HepG2 (cell line): ENCODE results near the gene MEF2A. TPM values are rescaled to one million over a fixed set of nuclear protein-coding genes. Genes with fewer than 3 reads are reported as not detected.

ENCODE experiments used
- ATAC-seq: fragments of 200-7000 bp; cut with Tn5 transposase; 3 replicates; pipeline ENCODE4 v1.9.1; 2020; ENCODE audit warnings: mild to moderate bottlenecking, moderate library complexity
- BruUV-seq: library from RNA; stranded (reverse); fragments of 400-500 nt; replicated peaks from 2 replicates; lab custom pipeline; 2021; lab: Mats Ljungman, UMichigan
- CTCF ChIA-PET: fragments of 300-600 bp; formaldehyde crosslinking; extraction: SDS; loops from one replicate; lab custom pipeline; 2021; ENCODE audit warnings: low total read pairs, inconsistent platforms, low intra/inter-chr PET ratio; lab: Yijun Ruan, JAX
- POLR2A ChIA-PET: fragments of 350-600 bp; sonication (Branson Sonifier 250); formaldehyde crosslinking; loops from one replicate; lab custom pipeline; 2020; ENCODE audit warnings: antibody characterized with exemption, inconsistent platforms; lab: Yijun Ruan, JAX
- DNase-seq: peaks from one replicate; pipeline ENCODE4 v3.0.0-alpha.2; 2015; ENCODE audit warnings: low spot score
- FAIRE-seq: peaks from 3 replicates; lab custom pipeline; 2011; peaks lifted over from hg19 to GRCh38; lab: Jason Lieb, UNC
- H2AFZ ChIP-seq: one replicate; pipeline ENCODE4 v1.6.1; 2011; ENCODE audit warnings: low read length, inconsistent platforms
- H3K27ac ChIP-seq: fragments of 300-600 bp; 3 replicates; pipeline ENCODE4 v1.8.0; 2011; ENCODE audit warnings: mixed run types, mild to moderate bottlenecking, mixed read lengths, low read length, inconsistent platforms; ENCODE audit not compliant: insufficient read depth; ENCODE audit errors: extremely low read length
- H3K27me3 ChIP-seq, 2 experiments: fragments of 200-600 bp in 1 of 2; 2 replicates in 1 of 2; 3 replicates in 1 of 2; pipeline versions ENCODE4 v1.6.0 to v1.8.0; 2011; ENCODE audit warnings: low read length in 2 of 2, mild to moderate bottlenecking in 2 of 2, moderate library complexity in 2 of 2, inconsistent platforms in 1 of 2; ENCODE audit not compliant: insufficient read depth in 2 of 2, control insufficient read depth in 1 of 2
- H3K36me3 ChIP-seq, 2 experiments: fragments of 200-600 bp in 1 of 2; replicated peaks in 1 of 2; 2 replicates in 1 of 2; 3 replicates in 1 of 2; pipeline versions ENCODE4 v1.5.1 to v1.8.0; 2011; ENCODE audit warnings: low read length in 2 of 2, inconsistent platforms in 1 of 2; ENCODE audit not compliant: insufficient read depth in 2 of 2, control insufficient read depth in 1 of 2
- H3K4me1 ChIP-seq: 2 replicates; pipeline ENCODE4 v1.5.1; 2012; ENCODE audit warnings: low read length, inconsistent platforms; ENCODE audit not compliant: insufficient read depth
- H3K4me2 ChIP-seq: 2 replicates; pipeline ENCODE4 v1.6.0; 2011; ENCODE audit warnings: low read depth, low read length, inconsistent platforms
- H3K4me3 ChIP-seq, 3 experiments: fragments of 200-600 bp in 1 of 3; sonication (generic), shearing (Covaris generic) in 1 of 3; replicated peaks in 1 of 3; 2 replicates each; pipeline ENCODE4 v1.5.1; 2011 to 2016; ENCODE audit warnings: low read length in 3 of 3, inconsistent platforms in 2 of 3, low read depth in 2 of 3, mild to moderate bottlenecking in 2 of 3, control low read depth in 1 of 3, mixed read lengths in 1 of 3; ENCODE audit not compliant: insufficient read depth in 1 of 3
- H3K79me2 ChIP-seq: one replicate; pipeline ENCODE4 v1.6.1; 2011; ENCODE audit warnings: low read length, inconsistent platforms; ENCODE audit not compliant: insufficient read depth
- H3K9ac ChIP-seq: 2 replicates; pipeline ENCODE4 v1.6.0; 2011; ENCODE audit warnings: mild to moderate bottlenecking, low read depth, low read length, inconsistent platforms; ENCODE audit not compliant: insufficient read depth
- H3K9me3 ChIP-seq: 2 replicates; pipeline ENCODE4 v1.5.1; 2012; ENCODE audit warnings: mild to moderate bottlenecking, low read length
- H4K20me1 ChIP-seq: 2 replicates; pipeline ENCODE4 v1.6.0; 2011; ENCODE audit warnings: inconsistent platforms, mild to moderate bottlenecking, low read length, moderate library complexity; ENCODE audit not compliant: insufficient read depth
- ARNT ChIP-seq: fragments of 450-650 bp; IDR thresholded peaks from 2 replicates; pipeline ENCODE4 v1.6.1; 2017
- MYNN ChIP-seq: sonication (generic); formaldehyde crosslinking; IDR thresholded peaks from 2 replicates; pipeline ENCODE4 v1.4.0; 2020; ENCODE audit warnings: mild to moderate bottlenecking, low read depth, missing genetic modification reagents
- NPAS2 ChIP-seq: sonication (generic); formaldehyde crosslinking; IDR thresholded peaks from 2 replicates; pipeline ENCODE4 v1.8.0; 2022; ENCODE audit warnings: mild to moderate bottlenecking, missing genetic modification reagents, borderline replicate concordance
- SOX6 ChIP-seq, 2 experiments: fragments of 450-650 bp in 1 of 2; sonication (generic) in 1 of 2; formaldehyde crosslinking in 1 of 2; IDR thresholded peaks; 2 replicates each; pipeline versions ENCODE4 v1.4.0 to v1.6.1; 2017 to 2020; ENCODE audit warnings: antibody characterized with exemption in 1 of 2, mild to moderate bottlenecking in 1 of 2, missing genetic modification reagents in 1 of 2
- TAF1 ChIP-seq: sonication (generic); formaldehyde crosslinking; IDR thresholded peaks from 2 replicates; pipeline ENCODE4 v1.4.0; 2020; ENCODE audit warnings: missing genetic modification reagents
- ZBTB20 ChIP-seq: sonication (generic); formaldehyde crosslinking; IDR thresholded peaks from 2 replicates; pipeline ENCODE4 v1.8.1; 2023; ENCODE audit warnings: missing genetic modification reagents, low read depth, mild to moderate bottlenecking, borderline replicate concordance
- ZFP41 ChIP-seq: sonication (generic); formaldehyde crosslinking; IDR thresholded peaks from 2 replicates; pipeline ENCODE4 v1.4.0; 2020; ENCODE audit warnings: mild to moderate bottlenecking, missing genetic modification reagents, borderline replicate concordance
- ZNF326 ChIP-seq: sonication (generic); formaldehyde crosslinking; IDR thresholded peaks from 2 replicates; pipeline ENCODE4 v1.4.0; 2020; ENCODE audit warnings: missing genetic modification reagents, borderline replicate concordance
- ZNF839 ChIP-seq: sonication (generic); formaldehyde crosslinking; IDR thresholded peaks from 2 replicates; pipeline ENCODE4 v1.4.0; 2020; ENCODE audit warnings: missing genetic modification reagents, mild to moderate bottlenecking, borderline replicate concordance
- ZNF891 ChIP-seq: sonication (generic); formaldehyde crosslinking; IDR thresholded peaks from 2 replicates; pipeline ENCODE4 v1.5.0; 2020; ENCODE audit warnings: mild to moderate bottlenecking, missing genetic modification reagents
- WGBS: methylation state at CpG from one replicate; pipeline ENCODE4 v1.1.6; 2017; ENCODE audit warnings: low lambda C conversion rate; 5-methylcytosine and 5-hydroxymethylcytosine counted together
- in situ Hi-C: cut with HindIII; loops from 2 replicates; pipeline ENCODE4 v1.10.0; 2017; ENCODE audit warnings: low pct_unique_long_range_greater_than_20kb; ENCODE audit not compliant: extremely low pct_ligation_motif_present
- intact Hi-C: fragments of 100-400 bp; cut with micrococcal nuclease; formaldehyde crosslinking; loops from one replicate; pipeline ENCODE4 v1.10.0; 2022; ENCODE audit not compliant: unreplicated experiment
- polyA plus RNA-seq, 8 experiments: library from polyadenylated mRNA; depleted of rRNA in 3 of 8; stranded (reverse) in 7 of 8; unstranded in 1 of 8; fragments of >200 nt; fragmentation: Illumina TruSeq in 4 of 8; extraction: Trizol in 4 of 8; gene quantifications; 2 replicates each; pipeline versions ENCODE4 v1.2.1 to v1.2.3, GENCODE V29; 2011 to 2016; ENCODE audit warnings: low read depth in 4 of 8, missing spikeins in 1 of 8, mixed read lengths in 1 of 8; ENCODE audit not compliant: insufficient read depth in 1 of 8
- total RNA-seq, 5 experiments: library from RNA; depleted of rRNA; stranded (reverse); fragments of >200 nt; fragmentation: Illumina TruSeq; extraction: Trizol; gene quantifications; 2 replicates each; pipeline ENCODE4 v1.2.3, GENCODE V29; 2016; ENCODE audit warnings: low read depth in 1 of 5
- TF ChIP-seq, protein P1 (sequence below): sonication (generic); formaldehyde crosslinking; IDR thresholded peaks from 2 replicates; pipeline ENCODE4 v1.5.1; 2020; ENCODE audit warnings: missing genetic modification reagents, mild to moderate bottlenecking, borderline replicate concordance
- TF ChIP-seq, protein P2 (sequence below): sonication (generic); formaldehyde crosslinking; IDR thresholded peaks from 2 replicates; pipeline ENCODE4 v1.4.0; 2020; ENCODE audit warnings: missing genetic modification reagents
- TF ChIP-seq, protein P3 (sequence below): sonication (generic); formaldehyde crosslinking; IDR thresholded peaks from 2 replicates; pipeline ENCODE4 v1.9.0; 2021; ENCODE audit warnings: missing genetic modification reagents, mild to moderate bottlenecking, borderline replicate concordance

MEF2A gene
- total and polyA plus RNA-seq, 2 of the 13 experiments (the other 11 are each of a cell fraction or from before 2014, with no cell fraction given): 15.2 to 24.4 TPM

DNA sequence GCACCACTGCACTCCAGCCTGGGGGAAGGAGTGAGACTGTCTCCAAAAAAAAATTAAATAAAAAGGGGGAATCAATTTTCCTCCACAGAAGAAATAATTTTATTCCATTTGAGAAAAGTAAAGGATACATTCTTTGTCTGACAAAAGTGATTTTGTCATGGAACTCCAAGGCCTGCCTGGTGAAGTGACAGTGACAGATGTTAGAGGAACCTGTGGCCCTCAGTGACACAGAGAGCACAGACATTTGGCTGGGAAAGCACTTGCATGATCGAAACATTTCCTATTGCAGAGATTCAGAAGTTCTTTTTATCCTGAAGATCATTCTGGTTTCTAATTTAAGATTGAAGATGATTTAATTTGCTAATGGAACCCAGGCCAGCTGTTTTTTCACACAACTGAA, 161.5 kb downstream of the MEF2A start (continued):
- TF ChIP-seq, protein P1, sequence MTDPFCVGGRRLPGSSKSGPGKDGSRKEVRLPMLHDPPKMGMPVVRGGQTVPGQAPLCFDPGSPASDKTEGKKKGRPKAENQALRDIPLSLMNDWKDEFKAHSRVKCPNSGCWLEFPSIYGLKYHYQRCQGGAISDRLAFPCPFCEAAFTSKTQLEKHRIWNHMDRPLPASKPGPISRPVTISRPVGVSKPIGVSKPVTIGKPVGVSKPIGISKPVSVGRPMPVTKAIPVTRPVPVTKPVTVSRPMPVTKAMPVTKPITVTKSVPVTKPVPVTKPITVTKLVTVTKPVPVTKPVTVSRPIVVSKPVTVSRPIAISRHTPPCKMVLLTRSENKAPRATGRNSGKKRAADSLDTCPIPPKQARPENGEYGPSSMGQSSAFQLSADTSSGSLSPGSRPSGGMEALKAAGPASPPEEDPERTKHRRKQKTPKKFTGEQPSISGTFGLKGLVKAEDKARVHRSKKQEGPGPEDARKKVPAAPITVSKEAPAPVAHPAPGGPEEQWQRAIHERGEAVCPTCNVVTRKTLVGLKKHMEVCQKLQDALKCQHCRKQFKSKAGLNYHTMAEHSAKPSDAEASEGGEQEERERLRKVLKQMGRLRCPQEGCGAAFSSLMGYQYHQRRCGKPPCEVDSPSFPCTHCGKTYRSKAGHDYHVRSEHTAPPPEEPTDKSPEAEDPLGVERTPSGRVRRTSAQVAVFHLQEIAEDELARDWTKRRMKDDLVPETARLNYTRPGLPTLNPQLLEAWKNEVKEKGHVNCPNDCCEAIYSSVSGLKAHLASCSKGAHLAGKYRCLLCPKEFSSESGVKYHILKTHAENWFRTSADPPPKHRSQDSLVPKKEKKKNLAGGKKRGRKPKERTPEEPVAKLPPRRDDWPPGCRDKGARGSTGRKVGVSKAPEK (CRISPR knock-in tag): no peak
- TF ChIP-seq ZNF839 (CRISPR knock-in tag): no peak
- TF ChIP-seq ZFP41: no peak
- TF ChIP-seq ZBTB20: no peak

DNA sequence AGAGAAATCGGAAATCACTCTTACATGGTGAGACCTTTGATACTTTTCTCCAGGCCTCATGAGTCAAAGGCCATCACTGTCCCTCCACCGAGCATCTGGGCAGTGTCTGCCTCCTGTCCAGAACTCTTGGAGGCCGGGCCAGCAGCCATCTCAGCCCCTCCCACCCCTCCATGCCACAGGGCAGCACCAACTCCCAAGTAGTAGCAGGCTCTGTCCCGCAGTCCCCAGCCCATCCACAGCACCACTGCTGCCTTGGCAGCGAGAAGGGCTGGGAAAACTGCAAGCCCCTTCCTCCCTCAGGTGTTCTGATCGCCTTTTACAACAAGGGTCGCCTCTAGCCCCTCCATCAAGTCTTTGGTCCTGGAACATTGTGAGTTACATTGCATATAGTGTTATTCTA, 161.9 kb downstream of the MEF2A start:
- Histone ChIP-seq H3K4me2 (no peak overlapping the region), H3K27me3 (no peaks in the 10 kb centered on the region), H4K20me1 (no peaks in the 10 kb centered on the region), H3K4me1 (peaks cover 30% of the 10 kb centered on the region), H3K9ac (no peak overlapping the region), H3K27ac (no peak overlapping the region), H3K79me2 (no peaks in the 10 kb centered on the region), H3K36me3 (peaks cover 0 to 12% of the 10 kb centered on the region in 2 experiments; a peak in 2 of 5 replicates), H3K4me3 (no peak overlapping the region), H3K9me3 (no peaks in the 10 kb centered on the region), H2AFZ (no peak overlapping the region)
- intact Hi-C loops (no loop called here), in situ Hi-C loops (no loop called here)
- ATAC-seq (no peak), DNase-seq (no peak), FAIRE-seq (no peak)
- POLR2A ChIA-PET: no interaction called here
- CTCF ChIA-PET: no interaction called here
- 86% methylated on average over 6 of the region's 7 CpGs for WGBS
- no TSS peak for BruUV-seq
- TF ChIP-seq ARNT: no peak
- TF ChIP-seq, protein P2, sequence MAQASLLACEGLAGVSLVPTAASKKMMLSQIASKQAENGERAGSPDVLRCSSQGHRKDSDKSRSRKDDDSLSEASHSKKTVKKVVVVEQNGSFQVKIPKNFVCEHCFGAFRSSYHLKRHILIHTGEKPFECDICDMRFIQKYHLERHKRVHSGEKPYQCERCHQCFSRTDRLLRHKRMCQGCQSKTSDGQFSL (CRISPR knock-in tag): no peak
- no peak for TF ChIP-seq SOX6 (IDR thresholded peaks at IDR 0.05)
- TF ChIP-seq SOX6 (CRISPR knock-in tag; IDR thresholded peaks at IDR 0.05): no peak
- no peak for TF ChIP-seq NPAS2 (CRISPR knock-in tag)
- TF ChIP-seq, protein P3, sequence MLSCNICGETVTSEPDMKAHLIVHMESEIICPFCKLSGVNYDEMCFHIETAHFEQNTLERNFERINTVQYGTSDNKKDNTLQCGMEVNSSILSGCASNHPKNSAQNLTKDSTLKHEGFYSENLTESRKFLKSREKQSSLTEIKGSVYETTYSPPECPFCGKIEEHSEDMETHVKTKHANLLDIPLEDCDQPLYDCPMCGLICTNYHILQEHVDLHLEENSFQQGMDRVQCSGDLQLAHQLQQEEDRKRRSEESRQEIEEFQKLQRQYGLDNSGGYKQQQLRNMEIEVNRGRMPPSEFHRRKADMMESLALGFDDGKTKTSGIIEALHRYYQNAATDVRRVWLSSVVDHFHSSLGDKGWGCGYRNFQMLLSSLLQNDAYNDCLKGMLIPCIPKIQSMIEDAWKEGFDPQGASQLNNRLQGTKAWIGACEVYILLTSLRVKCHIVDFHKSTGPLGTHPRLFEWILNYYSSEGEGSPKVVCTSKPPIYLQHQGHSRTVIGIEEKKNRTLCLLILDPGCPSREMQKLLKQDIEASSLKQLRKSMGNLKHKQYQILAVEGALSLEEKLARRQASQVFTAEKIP (CRISPR knock-in tag): no peak
- no peak for TF ChIP-seq ZNF326 (CRISPR knock-in tag)
- TF ChIP-seq ZNF891 (CRISPR knock-in tag): no peak
- TF ChIP-seq MYNN (CRISPR knock-in tag): no peak
- no peak for TF ChIP-seq TAF1
